DLD1 (cell line): Measurements from ENCODE around the gene PXDN.
"Not testable (repeated sequence)": the region's sequence is repeated elsewhere in the genome, so short reads cannot be mapped to it uniquely, and the experiment has no call there.

Source experiments
- in situ Hi-C: cut with HindIII; loops from 2 replicates; pipeline ENCODE4 v1.10.0; 2017; ENCODE audit warnings: low sequenced_read_pairs

Gene PXDN

GRCh38 chr2:1707771-1708418, 36.4 kb downstream of the PXDN start:
- in situ Hi-C loops, result no loop called here

DNA sequence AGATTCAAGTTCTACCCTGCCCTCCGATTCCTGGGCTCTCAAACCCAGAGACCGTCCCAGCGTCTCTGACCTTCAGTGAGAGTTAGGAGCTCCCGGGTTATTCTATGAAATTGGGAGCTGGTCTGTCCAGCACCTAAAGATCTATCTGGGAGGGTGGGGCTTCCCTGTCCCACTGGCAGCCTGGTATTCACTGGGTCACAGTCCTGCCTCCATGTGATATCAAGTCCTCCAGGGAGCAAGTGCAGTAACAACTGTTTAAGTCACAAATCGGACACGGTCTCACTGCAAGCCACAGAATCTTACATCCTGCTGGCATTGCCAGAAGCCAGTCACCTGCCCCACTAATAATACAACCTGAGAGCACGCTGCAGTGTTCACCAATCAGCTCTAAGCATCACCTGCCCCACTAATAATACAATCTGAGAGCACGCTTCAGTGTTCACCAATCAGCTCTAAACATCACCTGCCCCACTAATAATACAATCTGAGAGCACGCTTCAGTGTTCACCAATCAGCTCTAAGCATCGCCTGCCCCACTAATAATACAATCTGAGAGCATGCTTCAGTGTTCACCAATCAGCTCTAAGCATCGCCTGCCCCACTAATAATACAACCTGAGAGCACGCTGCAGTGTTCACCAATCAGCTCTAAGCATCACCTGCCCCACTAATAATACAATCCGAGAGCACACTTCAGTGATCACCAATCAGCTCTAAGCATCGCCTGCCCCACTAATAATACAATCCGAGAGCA, 38.0 kb downstream of the PXDN start:
- in situ Hi-C loops, result not testable (repeated sequence)

- in situ Hi-C loops, result no loop called here
Observed at GRCh38 chr2:1705557-1706076, 38.7 kb downstream of the PXDN start.

DNA sequence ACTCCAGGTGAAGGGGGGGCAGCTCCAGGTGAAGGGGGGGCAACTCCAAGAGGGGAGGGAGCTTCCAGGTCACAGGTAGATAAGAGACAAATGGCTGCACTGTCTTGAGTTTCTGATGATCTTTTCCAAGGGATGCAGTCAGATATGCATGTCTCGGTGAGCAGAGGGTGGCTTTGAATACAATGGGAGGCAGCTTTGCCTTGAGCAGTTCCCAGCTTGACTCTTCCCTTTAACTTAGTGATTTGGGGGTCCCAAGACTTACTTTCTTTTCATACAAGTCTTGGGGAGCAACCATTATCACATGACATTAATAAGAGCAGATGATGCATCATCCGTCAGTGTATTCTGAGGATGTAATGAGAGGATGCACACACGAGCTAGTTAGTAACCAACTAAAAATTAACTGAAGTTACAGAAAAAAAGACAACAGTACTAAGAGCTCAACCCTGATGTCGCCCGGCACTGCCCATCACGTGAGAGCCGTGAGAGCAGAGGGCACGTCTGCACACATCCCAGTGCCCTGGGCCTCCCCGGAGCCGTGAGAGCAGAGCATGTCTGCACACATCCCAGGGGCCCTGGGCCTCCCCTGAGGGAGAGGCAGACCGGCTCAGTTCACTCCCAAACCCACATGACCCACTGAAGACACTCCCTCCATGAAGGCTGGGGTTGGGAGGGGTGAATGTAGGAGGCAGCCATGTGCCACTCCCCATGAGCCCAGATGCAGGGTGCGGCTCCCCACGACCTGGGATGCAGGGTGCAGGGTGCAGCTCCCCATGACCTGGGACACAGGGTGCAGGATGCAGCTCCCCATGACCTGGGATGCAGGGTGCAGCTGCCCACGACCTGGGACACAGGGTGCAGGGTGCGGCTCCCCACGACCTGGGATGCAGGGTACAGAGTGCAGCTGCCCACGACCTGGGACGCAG, 39.4 kb downstream of the PXDN start:
- in situ Hi-C loops, result no loop called here

GRCh38 chr2:1702186-1702565, 42.1 kb downstream of the PXDN start:
- in situ Hi-C loops, result no loop called here

- in situ Hi-C loops, result no loop called here
Observed at GRCh38 chr2:1701556-1702185, 42.6 kb downstream of the PXDN start.

DNA sequence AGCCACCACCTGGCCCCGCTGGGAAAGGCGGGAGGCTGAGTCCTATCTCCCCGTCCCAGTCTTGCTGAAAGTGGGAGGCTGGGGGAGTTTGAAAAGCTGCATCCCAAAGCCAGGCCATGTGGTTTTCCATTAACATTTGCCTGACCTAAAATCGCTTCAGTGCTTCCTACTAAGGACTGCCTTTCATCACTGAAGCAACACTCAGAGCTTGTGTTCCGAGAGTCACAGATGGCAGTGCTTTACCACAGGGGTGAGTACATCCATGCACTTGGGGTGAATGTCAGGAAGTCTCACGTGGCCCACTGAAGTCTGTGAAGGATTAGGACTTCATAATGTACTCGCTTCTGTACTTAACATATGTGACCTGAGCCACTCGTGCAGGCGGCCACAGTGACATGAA, 43.3 kb downstream of the PXDN start:
- in situ Hi-C loops, result no loop called here

DNA sequence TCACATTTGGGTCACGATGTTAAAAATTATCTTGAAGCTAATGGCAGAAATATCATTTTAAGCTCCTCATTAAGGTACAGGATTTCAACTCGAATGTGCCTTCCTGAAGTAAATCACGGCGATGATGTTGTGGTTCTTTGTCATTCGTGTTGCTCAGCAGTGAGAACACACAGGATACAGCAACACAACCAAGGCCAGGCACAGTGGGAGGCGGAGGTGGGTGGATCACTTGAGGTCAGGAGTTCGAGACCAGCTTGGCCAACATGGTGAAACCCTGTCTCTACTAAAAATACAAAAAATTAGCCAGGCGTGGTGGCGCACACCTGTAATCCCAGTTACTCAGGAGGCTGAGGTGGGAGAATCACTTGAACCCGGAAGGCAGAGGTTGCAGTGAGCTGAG, 43.9 kb downstream of the PXDN start:
- in situ Hi-C loops, result not testable (repeated sequence)

DNA sequence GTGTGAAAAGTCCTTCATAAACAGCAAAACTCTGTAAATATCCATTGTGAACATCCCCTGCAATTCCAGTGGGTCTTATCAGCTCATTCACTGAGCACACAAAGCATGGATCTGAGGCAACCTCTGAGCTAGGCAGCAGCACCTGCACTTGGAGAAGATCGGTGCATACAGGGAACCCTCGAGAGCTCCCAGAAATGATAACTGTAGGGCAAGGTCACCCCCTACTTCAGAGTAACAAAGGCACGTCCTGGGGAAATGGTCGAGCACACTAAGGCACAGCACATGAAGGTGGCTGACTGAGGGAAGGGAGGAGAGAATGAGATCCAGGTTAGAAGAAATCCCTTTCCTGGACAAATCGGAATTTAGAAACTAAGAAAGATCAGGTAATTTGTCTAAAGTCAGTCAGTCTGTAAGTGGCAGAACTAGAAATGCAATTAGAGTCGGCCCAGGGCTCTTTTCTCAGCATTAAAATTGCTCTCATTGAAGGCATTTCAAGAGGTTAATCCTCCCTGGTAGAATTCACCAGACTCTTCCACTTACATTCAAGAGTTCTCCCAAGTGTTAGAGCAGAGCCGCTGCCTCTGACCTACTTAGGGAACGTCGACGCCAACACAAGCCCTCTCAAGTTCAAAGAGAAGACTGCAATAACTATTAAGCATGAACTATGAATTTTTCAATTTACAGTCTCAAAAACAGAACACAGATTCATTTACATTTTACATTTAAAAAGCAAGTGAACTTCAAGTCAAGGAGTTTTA, 45.9 kb downstream of the PXDN start:
- in situ Hi-C loops, result no loop called here

GRCh38 chr2:1697601-1698000, 46.7 kb downstream of the PXDN start:
- in situ Hi-C loops, result no loop called here

GRCh38 chr2:1696472-1696871, 47.8 kb downstream of the PXDN start:
- in situ Hi-C loops, result no loop called here

DNA sequence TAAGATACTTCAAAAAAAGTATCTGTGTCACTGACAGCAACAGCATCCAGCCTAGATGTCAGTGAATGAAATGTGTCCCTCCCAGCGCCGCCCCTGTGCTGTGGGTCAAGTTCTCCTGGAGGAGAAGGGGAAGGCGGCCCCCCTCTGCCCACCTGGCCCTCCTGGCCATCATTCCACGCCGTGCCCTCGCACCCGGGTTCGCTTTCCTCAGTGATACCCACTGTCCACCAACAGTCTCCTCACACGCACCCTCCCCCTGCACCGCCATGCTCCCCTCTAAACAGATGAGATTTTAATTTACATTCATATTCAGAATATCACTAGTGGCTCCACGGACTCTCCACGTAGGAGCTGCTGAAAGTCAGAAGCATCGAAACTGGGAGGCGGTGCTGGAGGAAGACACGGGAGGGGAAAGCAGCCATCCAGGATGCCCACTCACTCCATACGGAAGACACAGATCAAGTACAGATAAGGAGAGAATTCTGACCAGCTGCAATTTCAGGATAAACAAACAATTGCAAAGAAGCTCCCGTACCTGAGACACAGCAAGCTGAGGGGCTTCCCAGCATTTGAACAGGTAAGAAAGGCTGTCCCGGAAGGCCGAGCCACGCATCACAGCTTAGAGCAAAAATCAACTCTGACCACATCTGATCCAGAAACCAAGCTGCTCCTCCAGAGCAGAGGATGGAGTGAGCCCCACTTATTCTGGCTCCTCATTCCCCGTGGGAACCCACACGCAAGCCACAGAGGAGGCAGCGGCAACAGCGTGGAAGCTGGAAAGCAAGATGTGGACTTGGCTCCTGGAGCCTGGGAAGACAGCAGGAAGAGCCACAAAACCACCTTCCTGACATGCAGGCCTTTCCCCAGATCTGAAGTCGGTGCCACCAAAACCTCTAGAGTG, 49.7 kb downstream of the PXDN start:
- in situ Hi-C loops, result no loop called here

DNA sequence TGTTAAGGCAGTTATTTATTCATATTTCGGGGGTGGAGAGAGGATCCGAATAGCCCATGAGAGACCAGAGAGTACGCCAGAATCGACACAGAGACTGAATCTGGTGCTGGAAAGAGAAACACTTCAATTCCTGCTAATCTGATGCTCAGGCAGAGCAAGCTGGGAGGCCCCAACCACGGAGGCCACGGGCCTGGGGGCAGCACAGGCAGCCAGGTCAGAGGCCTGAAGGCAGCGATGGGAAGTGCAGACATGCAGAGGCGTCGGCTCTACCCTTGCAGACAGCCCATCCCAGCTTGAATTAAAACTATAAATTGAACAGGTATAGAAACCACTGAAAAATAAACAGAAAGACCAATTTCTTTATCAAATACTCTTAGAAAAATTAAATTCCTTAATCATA, 50.6 kb downstream of the PXDN start:
- in situ Hi-C loops, result no loop called here

- in situ Hi-C loops, result no loop called here
Observed at GRCh38 chr2:1692342-1692741, 52.0 kb downstream of the PXDN start.

- in situ Hi-C loops, result no loop called here
Observed at GRCh38 chr2:1691366-1691765, 52.9 kb downstream of the PXDN start.

- in situ Hi-C loops, result no loop called here
Observed at GRCh38 chr2:1690056-1690775, 54.1 kb downstream of the PXDN start.

DNA sequence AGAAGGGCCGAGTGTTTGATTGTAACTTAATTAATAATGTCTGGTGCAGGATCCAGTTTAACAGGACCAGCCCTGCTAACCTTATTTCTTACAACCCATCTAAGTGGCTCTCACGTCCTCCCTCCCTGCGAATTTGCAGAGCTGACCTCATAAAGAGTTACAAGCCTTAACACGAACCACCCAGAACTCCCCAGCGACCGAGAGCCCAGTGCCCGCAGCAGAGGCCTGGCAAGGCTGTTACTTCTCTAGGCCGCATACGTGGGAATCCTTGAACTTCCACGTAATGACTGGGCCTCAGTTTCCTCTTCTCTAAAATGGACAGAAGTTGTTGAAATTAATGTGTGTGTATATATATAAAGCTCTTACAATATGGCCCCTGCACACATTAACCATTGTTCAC, 55.5 kb downstream of the PXDN start:
- in situ Hi-C loops, result no loop called here

GRCh38 chr2:1688161-1688560, 56.2 kb downstream of the PXDN start:
- in situ Hi-C loops, result no loop called here

- in situ Hi-C loops, result no loop called here
Observed at GRCh38 chr2:1687254-1687653, 57.1 kb downstream of the PXDN start.
